NT2/D1 (cell line): Measurements from ENCODE around the gene WDR64.

ENCODE experiments used
- SUZ12 ChIP-seq: IDR thresholded peaks from 2 replicates; pipeline ENCODE4 v1.6.1; 2011; ENCODE audit not compliant: insufficient read length, insufficient read depth; ENCODE audit errors: extremely low read depth
- YY1 ChIP-seq: IDR thresholded peaks from 2 replicates; pipeline ENCODE4 v1.6.1; 2011; ENCODE audit not compliant: insufficient read length, insufficient read depth

- TF ChIP-seq YY1 (no peak), SUZ12 (no peak)
These were observed 130.3 kb downstream of the WDR64 start for GRCh38 chr1:241782396-241782795.
